ENCODE results near the gene ABL2.

- TF ChIP-seq GATA2 (IDR thresholded peaks at IDR 0.05; ENCODE audit: low read depth, low read length), result no peak
- TF ChIP-seq GATA3 (IDR thresholded peaks at IDR 0.05; ENCODE audit: low read depth, low read length), result no peak
These were observed 83.0 kb downstream of the ABL2 start for GRCh38 chr1:179146476-179146875.

Data from SH-SY5Y (cell line).